HG03575 (cell line): ENCODE data around the gene PGLYRP2.

Experiments
- ATAC-seq: cut with Tn5 transposase; IDR thresholded peaks from one replicate; pipeline ENCODE4 v1.9.1; 2021; ENCODE audit not compliant: unreplicated experiment, insufficient number of reproducible peaks, low FRiP score; ENCODE audit errors: extremely low read depth

The PGLYRP2 gene

GRCh38 chr19:15457701-15458484 is 21.4 kb downstream of the PGLYRP2 start:
- ATAC-seq, result no peak

GRCh38 chr19:15456871-15457700 is 22.2 kb downstream of the PGLYRP2 start:
- no peak for ATAC-seq

GRCh38 chr19:15456441-15456840 is 22.9 kb downstream of the PGLYRP2 start:
- ATAC-seq, result no peak

- ATAC-seq, result no peak
Measured at GRCh38 chr19:15455996-15456395, 23.3 kb downstream of the PGLYRP2 start.

DNA sequence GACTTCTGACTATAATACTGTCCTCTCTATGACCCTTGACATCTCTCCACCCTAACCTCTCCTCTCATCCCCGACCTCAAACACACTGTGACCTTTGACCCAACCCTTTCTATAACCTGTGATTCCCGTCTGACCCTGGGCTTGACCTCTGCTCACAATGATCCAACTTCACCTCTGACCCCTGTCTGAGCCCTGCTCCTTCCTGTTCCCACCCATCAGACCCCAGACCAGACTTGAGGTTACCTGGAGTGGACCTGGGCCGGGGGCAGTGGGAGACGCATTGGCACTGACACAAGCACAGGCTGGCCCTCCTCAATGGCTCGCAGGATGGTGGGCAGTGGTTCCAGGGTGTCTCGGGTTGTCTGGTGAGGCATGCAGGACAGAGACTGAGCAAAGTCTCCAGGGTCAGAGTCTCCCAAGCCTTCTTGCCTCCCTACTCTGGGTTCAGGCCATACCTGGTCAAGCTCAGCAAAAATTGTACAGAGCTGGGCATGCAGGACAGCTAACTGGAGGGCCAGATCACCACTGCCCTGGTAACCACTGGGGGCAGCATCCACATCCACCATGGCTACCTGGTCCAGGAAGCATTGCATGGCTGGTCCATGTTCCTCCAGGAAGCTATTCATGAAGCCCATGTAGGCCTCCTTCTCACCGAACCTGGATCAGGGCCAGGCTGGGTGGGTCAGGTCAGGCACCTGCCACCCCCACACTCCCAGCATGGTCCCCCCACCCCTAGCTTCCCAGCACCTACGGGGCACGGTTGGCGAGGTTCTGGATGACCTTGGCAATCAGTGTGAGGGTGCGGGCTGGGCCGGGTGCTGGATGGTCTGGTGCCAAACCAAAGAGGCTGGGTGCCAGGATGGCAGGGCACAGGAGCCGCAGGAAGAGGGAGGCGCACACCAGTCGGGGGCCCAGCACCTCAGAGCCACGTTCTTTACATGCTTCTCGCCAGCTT is 25.1 kb downstream of the PGLYRP2 start:
- no peak for ATAC-seq

- ATAC-seq, result no peak
Measured at GRCh38 chr19:15453091-15453578, 26.2 kb downstream of the PGLYRP2 start.

DNA sequence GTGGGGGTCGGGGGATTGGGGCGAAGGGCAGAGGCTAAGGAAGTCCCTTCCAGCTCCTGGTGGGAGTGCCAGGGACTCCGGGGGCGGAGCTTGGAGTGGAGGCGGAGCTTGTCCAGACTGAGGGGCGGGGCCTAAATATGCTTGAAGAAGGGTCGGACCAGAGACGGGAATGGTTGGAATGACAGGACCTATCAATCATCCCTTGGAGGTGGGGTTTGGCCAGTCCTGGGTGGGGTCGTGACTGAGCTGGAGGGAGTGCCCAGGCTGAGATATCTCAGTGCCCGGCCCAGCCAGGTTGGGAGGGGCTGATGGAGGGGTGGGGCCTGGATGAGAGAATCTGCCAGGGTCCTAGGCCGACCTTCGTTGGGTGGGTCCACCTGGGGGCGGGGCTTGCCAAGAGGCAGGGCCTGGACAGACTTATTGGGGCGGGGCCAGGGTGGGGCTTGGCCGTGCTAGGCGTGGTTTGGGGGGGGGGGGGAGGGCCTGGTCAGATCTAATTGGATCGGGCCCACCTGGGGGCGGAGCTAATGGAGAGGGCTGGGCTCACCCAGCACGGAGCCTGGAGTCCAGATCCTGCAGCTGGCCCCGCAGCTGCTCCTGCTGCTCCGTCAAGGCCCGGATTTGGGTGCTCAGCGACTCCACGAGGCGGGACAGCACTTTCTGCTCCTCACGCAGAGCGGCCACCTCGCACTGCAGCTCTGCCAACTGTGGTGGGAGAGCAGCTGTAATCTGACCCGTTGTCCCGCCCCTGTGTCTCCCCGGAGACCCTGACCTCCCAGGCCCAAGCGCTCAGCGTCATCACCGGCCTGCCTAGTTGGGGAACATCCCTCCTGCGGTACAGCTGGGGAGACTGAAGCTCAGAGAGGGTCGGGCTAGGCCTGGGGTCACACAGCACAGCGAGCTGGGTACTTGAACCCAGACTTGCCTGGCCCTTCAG is 26.9 kb downstream of the PGLYRP2 start:
- no peak for ATAC-seq

- ATAC-seq, result no peak
Measured at GRCh38 chr19:15450528-15450890, 28.8 kb downstream of the PGLYRP2 start.

GRCh38 chr19:15449620-15450527 is 29.4 kb downstream of the PGLYRP2 start, which contains the start of gene WIZ:
WIZ (minus strand) TSS chr19:15449956; CDS start chr19:15448307, 1,649 bp downstream.
- ATAC-seq, result no peak

- no peak for ATAC-seq
Measured at GRCh38 chr19:15448778-15449619, 30.3 kb downstream of the PGLYRP2 start.

DNA sequence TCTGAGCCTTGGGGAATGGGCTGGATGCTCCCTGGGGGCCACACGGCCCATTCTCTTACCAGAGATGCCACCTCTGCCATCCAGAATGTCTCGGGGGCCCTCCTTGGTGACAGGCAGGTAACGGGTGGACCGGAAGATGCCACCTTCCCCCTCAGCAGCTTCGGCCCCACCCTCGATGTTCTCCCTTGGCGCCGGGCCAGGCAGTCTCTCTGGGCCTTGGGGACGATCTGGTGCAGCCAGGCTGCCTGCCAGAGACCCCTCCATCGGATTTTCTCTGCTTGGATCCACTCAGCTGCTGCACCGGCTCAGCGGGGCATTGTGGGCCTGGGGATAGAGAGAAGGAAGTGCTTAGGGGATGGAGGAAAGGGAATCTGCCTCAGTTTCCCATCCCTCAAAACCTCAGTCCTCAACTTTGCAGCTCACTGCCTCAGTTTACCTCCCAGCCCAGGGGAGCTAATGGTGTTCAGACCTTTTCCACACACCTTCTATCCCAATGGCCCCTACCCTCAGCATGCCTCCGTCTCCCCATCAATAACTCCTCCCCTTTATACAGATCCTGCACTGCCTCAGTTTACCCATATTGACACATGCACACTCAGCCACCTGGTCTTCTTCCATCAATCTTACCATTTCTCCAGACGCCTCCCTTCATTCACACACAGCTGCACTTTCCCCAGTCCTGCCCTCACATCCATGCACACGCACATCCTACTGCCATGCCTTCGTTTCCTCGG is 31.1 kb downstream of the PGLYRP2 start:
- no peak for ATAC-seq

DNA sequence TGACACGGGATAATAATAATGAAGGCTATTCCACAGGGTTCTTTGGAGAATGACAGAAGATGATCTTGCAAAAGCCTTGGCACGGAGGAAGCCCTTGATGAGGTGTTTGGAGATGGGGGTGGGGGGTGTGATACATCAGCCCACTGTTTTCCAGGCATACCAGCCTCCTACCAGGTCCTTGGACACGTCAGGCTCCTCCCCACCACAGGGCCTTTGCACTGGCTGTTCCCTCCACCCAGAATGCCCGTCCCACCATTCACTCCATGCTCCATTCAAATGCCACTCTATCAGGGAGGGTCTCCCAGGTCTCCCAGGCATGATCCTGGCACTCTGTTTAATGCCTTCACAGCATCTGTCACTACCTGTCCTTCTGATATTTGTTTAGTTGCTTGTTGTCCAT is 32.2 kb downstream of the PGLYRP2 start:
- ATAC-seq, result no peak

- no peak for ATAC-seq
Measured at GRCh38 chr19:15445807-15446376, 33.4 kb downstream of the PGLYRP2 start.

GRCh38 chr19:15445227-15445605 is 34.1 kb downstream of the PGLYRP2 start:
- no peak for ATAC-seq

DNA sequence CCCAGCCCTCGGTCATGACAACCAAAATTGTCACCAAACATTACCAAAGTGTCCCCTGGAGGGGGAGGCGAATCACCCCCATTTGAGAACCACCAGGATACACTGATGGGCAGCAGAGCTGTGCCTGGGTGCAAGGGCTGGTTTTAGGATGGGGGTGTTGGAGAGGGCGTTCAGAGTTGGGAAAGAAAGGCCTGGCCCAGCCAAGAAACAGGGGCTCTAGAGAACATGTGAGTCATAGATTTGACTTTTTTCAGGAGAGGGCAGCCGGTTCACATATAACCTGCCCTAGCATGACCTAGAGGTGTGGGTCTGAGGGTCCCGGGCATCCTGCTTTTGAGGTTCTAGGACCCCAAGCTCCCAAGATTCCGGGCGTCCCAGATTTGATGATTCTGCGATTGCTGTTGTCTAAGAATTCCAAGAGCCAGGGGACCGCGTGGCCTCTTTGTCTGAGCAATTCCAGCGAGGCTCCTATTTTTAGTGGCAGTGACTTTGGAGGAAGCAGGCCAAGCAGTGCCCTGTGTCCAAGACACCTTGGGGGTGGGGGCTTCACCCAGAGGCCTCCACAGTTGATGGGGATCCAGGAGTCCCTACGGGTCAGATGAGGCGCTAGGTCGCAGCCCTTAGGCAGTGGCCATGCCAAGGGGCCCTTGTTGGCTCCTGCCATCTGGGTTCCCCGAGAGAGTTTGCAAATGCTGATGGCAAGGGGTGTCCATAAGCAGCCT is 34.6 kb downstream of the PGLYRP2 start:
- no peak for ATAC-seq
